Activated CD4-positive, alpha-beta T cell treated with anti-CD3 and anti-CD28 coated beads for 4 hours (primary cell): Measurements from ENCODE around the gene PDE4B.
"Not testable (repeated sequence)": the region's sequence is repeated elsewhere in the genome, so short reads cannot be mapped to it uniquely, and the experiment has no call there.

Experiments
- DNase-seq, 2 donors: peaks; one replicate each; pipeline ENCODE4 v3.0.0-alpha.2; 2020

Gene PDE4B

GRCh38 chr1:65958561-65959350 lies 166.1 kb downstream of the PDE4B start:
- DNase-seq = peak; percentile 27 to 33

- no peak for DNase-seq
Observed at GRCh38 chr1:65959896-65960567, 167.3 kb downstream of the PDE4B start.

- DNase-seq = no peak
Observed at GRCh38 chr1:65963156-65963888, 170.6 kb downstream of the PDE4B start.

- no peak for DNase-seq
Observed at GRCh38 chr1:65964123-65964522, 171.4 kb downstream of the PDE4B start.

GRCh38 chr1:65965112-65965996 lies 172.7 kb downstream of the PDE4B start:
- no peak for DNase-seq

- not testable (repeated sequence) for DNase-seq
Observed at GRCh38 chr1:65967492-65967891, 174.8 kb downstream of the PDE4B start.

DNA sequence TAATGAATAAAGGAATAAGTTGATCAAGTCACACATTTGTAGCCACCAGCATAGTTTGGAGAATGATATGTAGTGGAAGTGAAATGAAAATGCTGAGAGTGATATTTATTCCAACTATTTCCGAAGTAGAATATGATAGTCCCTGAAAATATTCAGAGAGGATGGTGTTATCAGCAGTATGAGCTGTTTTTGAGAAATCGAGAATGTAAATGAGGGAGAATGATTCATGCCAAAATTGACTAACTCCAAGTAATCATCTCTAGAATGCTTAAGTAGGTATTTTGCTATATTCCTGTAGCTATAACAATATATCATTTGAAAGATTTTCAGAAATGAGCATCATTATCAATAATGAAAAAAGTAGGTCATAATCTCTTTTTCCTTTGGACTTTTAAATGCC lies 178.9 kb downstream of the PDE4B start:
- no peak for DNase-seq

- DNase-seq = no peak
Observed at GRCh38 chr1:65975708-65976107, 183.0 kb downstream of the PDE4B start.

GRCh38 chr1:65979136-65980044 lies 186.7 kb downstream of the PDE4B start:
- DNase-seq = no peak

DNA sequence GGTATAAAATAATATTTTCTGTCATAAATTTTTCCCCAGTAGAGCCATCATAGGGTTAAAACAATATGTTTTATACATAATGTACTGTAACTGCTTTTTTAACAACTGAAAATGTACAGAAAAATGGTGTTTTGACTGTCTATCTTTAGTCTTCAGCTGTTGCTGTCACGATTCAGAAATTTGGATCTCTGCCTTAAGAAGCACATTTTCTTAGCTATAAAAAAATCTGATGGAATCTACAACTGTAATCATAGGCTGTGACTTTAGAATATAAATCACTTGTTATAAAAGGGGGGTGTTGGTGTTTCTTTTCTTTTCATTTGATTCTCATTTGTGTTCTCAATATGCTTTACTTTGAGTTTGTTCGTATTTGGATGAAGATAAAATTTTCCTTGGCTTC lies 187.5 kb downstream of the PDE4B start:
- DNase-seq = no peak

GRCh38 chr1:65983500-65983899 lies 190.8 kb downstream of the PDE4B start:
- no peak for DNase-seq

- no peak for DNase-seq
Observed at GRCh38 chr1:65985393-65986066, 192.8 kb downstream of the PDE4B start.

DNA sequence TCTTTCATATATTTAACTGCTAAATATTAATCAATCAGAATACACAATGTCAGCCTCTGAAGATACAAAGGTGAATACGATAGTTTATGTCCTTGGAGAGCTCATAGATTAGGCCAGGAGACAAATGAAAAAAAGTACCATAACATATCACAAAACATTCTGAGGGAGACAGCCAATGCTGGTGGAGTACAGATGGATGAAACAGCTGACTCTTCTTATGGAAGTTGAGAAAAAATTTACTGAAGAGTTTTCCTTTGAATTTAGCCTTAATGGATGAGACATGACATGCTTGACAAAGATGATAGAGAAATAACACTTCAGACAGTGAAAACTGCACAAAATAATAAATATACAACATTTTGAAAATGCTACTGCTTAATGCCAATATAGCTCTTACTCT lies 193.5 kb downstream of the PDE4B start:
- no peak for DNase-seq

GRCh38 chr1:65990161-65990560 lies 197.5 kb downstream of the PDE4B start:
- DNase-seq = no peak

DNA sequence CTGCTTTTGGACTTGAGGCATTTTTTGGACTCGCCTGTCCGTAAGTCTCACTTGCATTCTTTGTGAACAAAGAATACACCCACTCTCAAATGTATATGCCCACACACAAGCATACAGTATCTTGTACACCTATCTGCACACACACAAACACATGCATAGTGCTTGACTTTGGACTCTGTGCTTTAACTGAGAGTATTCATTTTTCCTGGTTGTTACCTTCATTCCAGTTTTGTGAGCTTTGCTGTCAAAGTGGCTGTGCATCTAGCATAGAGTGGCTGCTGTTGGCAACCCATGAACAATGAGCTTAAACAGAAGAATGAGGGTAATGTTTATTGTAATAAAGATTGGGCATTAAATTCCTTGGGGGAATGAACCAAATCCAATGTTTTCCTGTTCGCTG lies 199.0 kb downstream of the PDE4B start:
- no peak for DNase-seq

DNA sequence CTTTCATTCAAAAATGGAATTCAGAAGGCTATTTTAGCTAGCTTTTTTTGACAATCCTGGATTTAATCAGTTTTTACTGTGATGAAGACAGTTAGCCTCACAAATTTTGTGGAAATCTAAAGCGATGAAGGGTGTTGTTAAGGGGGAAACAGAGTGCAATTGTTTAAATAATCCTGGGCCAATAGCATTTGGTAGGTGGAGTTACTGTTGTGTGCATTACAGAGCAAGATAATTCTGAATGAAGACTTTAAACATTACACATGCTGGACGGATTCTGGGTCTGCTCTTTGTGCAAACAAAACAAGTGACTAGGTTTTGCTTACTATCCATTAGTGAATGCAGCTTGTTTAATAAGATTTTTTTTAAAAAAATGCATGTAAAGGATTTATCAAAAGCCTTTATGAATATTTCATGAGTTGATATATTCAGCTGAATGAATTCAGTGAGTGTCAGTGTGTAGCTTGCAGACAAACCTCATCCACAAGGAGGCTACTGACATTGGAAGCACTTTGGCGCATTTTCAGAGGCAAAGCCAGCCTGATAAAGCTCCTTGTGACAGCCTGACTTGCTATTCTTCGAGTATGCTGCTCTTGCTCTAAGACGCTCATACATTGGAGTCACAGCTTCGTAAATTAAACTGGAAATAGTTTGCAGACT lies 199.6 kb downstream of the PDE4B start:
- no peak for DNase-seq

DNA sequence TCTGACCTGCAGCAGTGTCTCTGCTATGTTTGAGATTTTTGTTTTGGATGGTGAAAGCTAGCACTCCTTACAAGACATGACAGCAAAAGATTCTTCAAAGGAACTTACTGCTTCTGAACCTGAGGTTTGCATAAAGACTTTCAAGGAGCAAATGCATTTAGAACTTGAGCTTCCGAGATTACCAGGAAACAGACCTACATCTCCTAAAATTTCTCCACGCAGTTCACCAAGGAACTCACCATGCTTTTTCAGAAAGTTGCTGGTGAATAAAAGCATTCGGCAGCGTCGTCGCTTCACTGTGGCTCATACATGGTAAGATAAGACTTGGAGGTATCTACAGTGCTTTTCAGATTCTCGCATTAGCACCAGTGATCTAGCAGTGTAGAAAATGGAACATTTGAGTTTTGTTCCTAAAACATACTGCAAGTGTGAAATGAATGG lies 200.2 kb downstream of the PDE4B start:
- no peak for DNase-seq

GRCh38 chr1:65994223-65994622 lies 201.5 kb downstream of the PDE4B start:
- no peak for DNase-seq

- no peak for DNase-seq
Observed at GRCh38 chr1:65995336-65995735, 202.6 kb downstream of the PDE4B start.

DNA sequence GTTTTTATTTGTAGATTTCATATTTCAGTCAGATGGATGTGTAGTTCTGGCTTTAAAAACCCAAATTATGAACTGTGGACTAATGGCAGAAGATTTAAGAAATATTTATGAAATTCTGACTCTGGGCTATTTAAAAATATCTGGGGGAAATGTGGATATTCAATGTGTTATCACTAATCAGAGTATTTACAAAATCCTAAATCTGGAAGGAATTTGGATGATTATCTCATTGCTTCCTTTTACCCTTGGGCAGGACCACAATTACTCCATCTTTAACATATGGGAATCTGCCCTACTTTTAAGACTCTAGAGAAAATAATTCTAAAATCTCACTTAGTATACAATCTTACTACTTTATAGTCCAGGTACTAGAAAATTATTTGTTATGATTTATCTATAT lies 203.2 kb downstream of the PDE4B start:
- DNase-seq = no peak
